Measurements from ENCODE around the gene ZNF879.

ZNF879 gene

GRCh38 chr5:179033004-179033580 is 9.5 kb downstream of the ZNF879 start:
- no peak for DNase-seq

DNA sequence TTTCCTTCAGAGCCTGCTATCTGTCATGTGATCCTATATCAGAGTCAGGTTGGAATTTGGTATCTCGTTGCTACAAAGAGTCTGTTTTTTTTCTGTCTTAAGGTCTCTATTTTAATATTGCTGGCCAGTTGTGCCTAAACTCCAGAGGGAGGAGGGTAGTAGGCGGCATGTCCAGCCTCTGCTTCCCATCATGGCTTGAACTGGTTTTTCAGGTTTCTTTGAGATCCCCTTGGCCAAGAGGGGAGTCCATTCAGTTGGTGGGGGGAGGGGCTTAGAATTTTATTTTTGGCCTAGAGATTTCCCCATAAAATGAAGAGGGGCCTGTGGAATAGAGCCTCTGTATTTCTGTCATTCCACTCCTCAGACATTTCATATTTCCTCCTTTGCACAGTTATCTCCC is 21.2 kb downstream of the ZNF879 start:
- DNase-seq, result no peak

- DNase-seq, result no peak
Observed at GRCh38 chr5:179051784-179052183, 28.2 kb downstream of the ZNF879 start.

DNA sequence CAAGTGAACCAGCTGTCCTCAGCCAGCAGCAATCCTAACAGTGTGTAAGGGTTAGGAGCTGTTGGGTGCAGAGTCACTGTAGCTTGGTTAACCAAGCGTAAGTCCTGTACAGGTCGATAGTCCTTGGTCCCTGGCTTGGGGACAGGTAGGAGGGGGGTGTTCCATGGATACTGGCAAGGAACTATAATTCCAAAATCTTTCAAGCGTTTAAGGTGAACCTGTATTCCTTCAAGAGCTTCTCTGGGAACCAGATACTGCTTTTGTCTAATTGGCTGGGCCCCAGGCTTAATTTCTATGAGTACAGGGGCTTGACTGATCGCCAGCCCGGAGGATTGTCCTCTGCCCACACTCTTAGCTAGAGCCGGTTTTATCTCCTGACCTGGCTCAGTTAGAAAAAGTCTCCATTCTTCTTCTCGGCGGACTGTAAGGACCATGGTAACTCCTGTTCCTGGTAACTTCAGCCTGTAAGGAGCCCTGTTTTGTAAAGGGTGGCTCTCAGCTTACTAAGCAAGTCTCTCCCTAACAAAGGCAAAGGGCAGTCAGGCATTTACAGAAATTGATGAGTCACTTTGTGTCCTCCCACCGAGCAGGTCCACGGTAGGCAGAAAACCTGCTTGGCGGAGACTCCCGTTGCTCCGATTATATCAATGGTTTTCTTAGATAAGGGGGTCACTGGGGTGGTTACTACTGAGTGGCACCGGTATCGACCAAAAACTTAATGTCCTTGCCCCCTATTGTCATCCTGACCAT is 30.6 kb downstream of the ZNF879 start:
- no peak for DNase-seq

- DNase-seq, result no peak
Observed at GRCh38 chr5:179054876-179055275, 31.3 kb downstream of the ZNF879 start.

DNA sequence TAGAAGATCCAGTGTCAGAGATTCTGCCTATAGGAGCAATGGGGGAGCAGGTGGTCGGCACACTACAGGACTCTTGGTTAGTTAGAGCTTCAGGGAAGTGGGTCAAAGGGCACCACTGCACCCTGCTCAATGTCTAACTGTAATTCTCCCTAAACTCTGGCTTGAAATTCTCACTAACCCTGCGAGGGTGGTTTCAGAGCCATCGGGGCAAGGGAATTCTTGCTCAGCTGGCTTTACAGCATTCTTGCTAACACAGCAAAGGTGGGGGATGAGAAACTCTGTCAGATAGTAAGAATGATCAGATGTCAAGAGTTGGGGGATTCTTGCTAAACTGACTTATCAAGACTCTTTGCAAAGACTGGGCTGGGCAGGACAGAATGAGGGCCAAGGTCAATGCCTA is 31.8 kb downstream of the ZNF879 start:
- no peak for DNase-seq

- DNase-seq, result no peak
Observed at GRCh38 chr5:179055841-179056240, 32.2 kb downstream of the ZNF879 start.

DNA sequence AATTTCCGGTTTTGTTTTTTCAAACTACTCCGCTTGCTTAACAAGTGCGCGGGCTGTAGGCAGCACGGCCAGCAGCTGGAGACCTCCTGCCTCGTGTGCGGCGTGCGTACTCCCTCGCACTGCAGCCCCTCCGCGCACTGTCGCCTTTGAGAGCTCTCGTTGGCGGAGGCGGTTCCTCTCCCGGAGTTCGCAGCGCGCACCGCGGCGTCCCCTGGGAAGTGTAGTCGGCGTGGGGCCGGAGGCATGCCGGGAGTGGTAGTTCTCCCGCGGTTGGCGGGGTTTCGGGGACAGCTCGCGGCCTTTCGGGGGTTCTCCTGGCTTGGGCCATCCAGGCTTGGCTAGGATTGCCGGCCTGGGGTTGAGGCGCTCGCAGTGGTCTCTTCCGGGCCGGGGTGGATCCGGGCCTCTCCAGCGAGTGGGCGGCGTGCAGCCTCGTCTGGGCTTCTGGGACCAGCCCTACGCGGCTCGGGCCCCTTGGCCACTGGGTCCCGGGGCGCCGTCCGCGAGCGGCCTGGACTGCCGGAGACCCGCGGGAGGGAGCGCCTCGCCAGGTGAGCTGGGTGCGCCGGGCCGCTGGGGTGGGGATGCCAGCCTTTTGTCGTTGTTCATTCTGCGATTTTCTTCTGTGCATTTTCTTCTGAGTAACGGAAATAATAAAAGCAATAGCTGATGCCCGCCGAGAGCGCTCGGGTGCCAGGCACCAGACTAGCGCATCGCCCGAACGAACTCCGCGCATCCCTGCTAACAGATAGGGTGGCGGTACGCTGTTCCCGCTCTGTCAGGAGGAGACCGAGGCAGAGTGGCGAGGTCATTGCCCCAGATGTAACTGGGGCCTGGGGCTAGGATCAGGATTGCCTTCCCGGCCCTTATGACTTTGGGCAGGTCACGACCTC is 36.8 kb downstream of the ZNF879 start, which contains the start of gene ZNF354C:
Gene ZNF354C (plus strand): TSS at position 258 of the 893 bp plus-strand sequence. CDS start 1,696 bp downstream, outside the sequence.
- peak; percentile 87 for DNase-seq

DNA sequence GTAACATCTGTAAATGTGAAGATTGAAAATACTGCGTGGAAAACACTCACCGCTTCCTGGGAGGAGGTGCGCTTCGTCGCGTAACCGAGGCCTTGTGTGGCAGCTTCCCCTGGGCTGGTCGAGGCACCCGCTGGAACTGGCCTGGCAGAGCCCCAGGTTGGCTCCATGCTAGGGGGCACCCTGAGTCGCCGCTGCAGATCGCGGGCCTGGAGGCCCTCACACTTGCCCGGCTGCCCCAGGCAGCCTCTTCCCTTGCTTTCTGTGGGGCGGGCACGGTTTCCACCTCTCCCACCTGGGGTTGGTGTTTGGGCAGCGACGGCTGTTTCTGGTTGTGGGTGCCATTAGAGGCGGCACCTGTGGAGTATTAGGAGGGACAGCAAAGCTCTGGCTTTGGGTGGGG is 37.4 kb downstream of the ZNF879 start:
- no peak for DNase-seq

DNA sequence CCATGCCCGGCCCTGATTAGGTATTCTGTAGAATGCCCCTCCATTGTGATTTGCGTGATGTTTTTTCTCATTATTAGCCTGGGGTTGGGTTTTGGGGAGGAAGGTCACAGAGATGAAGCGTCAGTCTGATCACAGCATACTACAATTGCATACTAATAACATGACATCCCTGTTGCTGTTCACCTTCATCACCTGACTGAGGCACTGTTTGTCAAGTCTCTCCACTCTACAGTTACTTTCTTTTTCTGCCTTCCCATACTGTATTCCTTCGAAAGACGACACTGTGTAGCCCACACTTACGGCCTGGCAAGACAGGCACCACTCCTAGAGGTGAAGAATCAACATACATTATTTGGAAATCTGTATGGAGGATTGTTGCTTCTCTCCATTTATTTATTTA is 42.1 kb downstream of the ZNF879 start:
- no peak for DNase-seq

DNA sequence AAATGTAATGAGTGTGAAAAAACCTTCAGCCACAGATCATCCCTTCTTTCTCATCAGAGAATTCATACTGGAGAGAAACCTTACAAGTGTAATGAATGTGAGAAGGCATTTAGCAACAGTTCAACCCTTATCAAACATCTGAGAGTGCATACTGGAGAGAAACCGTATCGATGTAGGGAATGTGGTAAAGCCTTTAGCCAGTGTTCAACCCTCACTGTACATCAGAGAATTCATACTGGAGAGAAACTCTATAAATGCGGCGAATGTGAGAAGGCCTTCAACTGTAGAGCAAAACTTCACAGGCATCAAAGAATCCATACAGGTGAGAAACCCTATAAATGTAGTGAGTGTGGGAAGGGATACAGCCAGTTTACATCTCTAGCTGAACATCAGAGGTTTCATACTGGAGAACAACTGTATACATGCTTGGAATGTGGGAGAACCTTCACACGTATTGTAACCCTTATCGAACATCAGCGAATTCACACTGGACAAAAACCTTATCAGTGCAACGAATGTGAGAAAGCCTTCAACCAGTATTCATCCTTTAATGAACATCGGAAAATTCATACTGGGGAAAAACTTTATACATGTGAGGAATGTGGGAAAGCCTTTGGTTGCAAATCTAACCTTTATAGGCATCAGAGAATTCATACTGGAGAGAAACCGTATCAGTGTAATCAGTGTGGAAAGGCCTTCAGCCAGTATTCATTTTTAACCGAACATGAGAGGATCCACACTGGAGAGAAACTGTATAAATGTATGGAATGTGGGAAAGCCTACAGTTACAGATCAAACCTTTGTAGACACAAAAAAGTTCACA is 55.8 kb downstream of the ZNF879 start:
- no peak for DNase-seq

DNA sequence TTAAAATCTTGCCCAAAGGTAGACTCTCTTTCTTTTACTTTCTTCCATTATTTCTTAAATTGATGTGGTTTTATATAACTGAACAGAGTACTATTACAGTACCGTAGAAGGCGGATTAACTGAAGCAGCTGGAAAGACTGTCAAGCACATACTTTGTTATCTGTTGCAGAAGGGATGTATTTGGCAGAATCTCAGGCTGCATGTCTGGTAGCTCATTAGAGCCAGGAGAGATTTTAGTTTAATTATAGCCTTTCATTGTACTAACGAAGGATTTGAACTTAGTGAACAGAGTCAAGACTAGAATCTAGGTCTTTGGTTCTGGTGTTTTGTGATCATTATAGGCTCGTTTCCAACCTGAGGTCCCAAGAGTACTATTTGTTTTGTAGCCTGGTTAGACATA is 57.1 kb downstream of the ZNF879 start:
- no peak for DNase-seq
